ENCODE results near the gene SPTSSB. TPM values are rescaled to one million over a fixed set of nuclear protein-coding genes. Genes with fewer than 3 reads are reported as not detected.

Gene SPTSSB
- total RNA-seq, 4 donors from 2014 or later = 0.39 to 0.74 TPM; not detected in 2

DNA sequence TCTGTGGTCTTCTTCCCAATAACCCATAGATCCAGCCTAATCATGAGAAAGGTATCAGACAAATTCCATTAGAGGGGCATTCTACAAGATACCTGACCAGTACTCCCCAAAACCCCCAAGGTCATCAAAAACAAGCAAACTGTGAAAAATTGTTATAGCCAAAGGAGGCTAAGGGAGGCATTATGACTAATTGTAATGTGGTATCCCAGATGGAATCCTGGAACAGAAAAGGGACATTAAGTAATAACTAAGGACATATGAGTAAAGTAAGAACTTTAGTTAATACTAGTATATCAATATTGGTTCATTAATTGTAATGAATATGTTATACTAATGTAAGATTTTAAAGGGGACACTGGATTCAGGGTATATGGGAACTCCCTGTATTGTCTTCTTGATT lies 20.4 kb downstream of the SPTSSB start:
- ATAC-seq = no peak
- H3K9me3 ChIP-seq = no peaks in the 10 kb centered on the region
- H3K27me3 ChIP-seq = no peaks in the 10 kb centered on the region
- no peak overlapping the region for H3K27ac ChIP-seq
- no peak for TF ChIP-seq EP300 (IDR thresholded peaks at IDR 0.05)
- TF ChIP-seq POLR2A (IDR thresholded peaks at IDR 0.05) = no peak
- TF ChIP-seq POLR2AphosphoS5 (IDR thresholded peaks at IDR 0.05) = no peak
- TF ChIP-seq, protein P1, sequence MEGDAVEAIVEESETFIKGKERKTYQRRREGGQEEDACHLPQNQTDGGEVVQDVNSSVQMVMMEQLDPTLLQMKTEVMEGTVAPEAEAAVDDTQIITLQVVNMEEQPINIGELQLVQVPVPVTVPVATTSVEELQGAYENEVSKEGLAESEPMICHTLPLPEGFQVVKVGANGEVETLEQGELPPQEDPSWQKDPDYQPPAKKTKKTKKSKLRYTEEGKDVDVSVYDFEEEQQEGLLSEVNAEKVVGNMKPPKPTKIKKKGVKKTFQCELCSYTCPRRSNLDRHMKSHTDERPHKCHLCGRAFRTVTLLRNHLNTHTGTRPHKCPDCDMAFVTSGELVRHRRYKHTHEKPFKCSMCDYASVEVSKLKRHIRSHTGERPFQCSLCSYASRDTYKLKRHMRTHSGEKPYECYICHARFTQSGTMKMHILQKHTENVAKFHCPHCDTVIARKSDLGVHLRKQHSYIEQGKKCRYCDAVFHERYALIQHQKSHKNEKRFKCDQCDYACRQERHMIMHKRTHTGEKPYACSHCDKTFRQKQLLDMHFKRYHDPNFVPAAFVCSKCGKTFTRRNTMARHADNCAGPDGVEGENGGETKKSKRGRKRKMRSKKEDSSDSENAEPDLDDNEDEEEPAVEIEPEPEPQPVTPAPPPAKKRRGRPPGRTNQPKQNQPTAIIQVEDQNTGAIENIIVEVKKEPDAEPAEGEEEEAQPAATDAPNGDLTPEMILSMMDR (IDR thresholded peaks at IDR 0.05) = no peak
- no peak overlapping the region for H3K4me3 ChIP-seq
- no peaks in the 10 kb centered on the region for H3K36me3 ChIP-seq
- H3K4me1 ChIP-seq = no peaks in the 10 kb centered on the region

DNA sequence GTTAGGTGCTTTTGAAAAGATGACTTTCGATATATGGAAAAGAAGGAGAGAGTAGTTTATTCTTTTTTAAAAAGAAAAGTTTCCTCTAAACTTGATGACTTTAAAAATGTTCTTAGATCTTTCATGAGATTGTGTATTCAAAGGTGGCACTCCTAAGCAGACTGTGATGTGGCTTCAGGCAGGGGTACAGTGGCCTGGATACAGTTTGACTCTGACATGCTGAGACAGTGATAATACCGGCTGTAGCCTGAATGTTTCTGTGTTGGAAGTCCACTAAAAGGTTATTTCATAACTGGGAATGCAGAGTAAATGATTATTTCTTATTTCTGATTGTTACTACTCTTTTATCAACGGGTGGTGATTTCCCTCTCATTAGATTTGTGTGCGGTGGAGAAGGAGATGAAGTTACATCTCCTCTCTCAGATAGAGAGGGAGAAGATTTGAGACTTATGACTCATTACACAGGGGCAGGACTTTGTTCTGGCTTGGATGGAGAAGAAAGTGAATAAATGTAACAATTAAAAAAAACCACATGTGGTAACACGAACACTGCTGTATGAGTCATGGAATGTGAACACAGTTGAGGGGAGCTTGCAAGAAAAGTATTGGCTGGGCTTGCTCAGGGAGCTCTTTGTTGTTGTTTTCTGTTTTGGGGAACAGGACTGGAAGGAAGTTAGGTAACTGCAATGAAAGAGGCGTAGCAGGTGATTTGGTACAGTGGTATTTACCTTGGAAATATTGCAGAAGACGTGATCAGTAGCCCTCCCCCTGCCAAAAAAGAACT lies 21.6 kb downstream of the SPTSSB start:
- WGBS, 2 donors (ENCODE audit: low coverage in 1 of 2) = 48 to 76% methylated on average over 7 of the region's 7 CpGs
- TF ChIP-seq, protein P1 (IDR thresholded peaks at IDR 0.05) = no peak
- no peak for TF ChIP-seq EP300 (IDR thresholded peaks at IDR 0.05)
- no peak for TF ChIP-seq POLR2A (IDR thresholded peaks at IDR 0.05)
- TF ChIP-seq POLR2AphosphoS5 (IDR thresholded peaks at IDR 0.05) = no peak
- H3K9me3 ChIP-seq = no peaks in the 10 kb centered on the region

DNA sequence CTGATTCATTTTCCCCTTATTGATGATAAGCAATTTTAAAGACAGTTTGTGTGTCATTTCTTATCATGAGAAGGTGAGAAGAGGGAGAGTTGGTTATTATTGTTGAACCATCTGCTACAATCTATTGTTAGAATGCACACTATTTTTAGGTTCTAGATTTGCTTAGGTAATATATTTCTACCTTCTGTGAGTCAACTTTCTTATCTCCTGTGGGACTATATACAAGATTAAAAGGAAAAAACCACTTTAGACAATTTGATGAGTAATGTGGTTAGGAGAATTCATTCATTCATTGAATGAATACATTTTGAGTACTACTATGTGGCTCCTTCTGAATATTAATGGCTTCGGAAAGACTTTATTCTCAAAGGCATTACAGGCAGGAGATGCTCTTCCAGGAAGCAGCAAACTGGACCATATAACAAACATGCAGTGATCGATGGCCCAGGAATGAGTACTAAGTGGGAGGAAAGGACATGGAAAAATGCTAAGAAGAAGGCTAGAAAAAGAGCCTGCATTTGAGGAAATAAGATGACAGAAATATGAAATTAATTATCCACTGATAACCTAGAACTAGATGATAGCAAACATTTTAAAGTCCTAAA lies 22.4 kb downstream of the SPTSSB start:
- H3K4me3 ChIP-seq = no peak overlapping the region
- no peak for TF ChIP-seq POLR2A (IDR thresholded peaks at IDR 0.05)
- TF ChIP-seq POLR2AphosphoS5 (IDR thresholded peaks at IDR 0.05) = no peak
- TF ChIP-seq, protein P1 (IDR thresholded peaks at IDR 0.05) = no peak
- TF ChIP-seq EP300 (IDR thresholded peaks at IDR 0.05) = no peak
- H3K4me1 ChIP-seq = no peaks in the 10 kb centered on the region
- H3K9me3 ChIP-seq = no peaks in the 10 kb centered on the region
- no peaks in the 10 kb centered on the region for H3K36me3 ChIP-seq
- H3K27me3 ChIP-seq = no peaks in the 10 kb centered on the region
- no peak overlapping the region for H3K27ac ChIP-seq
- WGBS, 2 donors (ENCODE audit: low coverage in 1 of 2) = 69 to 83% methylated on average over 2 of the region's 2 CpGs
- ATAC-seq = no peak

More for the DNA sequence above, 21.6 kb downstream of the SPTSSB start:
- no peaks in the 10 kb centered on the region for H3K36me3 ChIP-seq
- no peaks in the 10 kb centered on the region for H3K4me1 ChIP-seq
- no peaks in the 10 kb centered on the region for H3K27me3 ChIP-seq
- H3K27ac ChIP-seq = no peak overlapping the region
- H3K4me3 ChIP-seq = no peak overlapping the region
- ATAC-seq = peak; percentile 77

DNA sequence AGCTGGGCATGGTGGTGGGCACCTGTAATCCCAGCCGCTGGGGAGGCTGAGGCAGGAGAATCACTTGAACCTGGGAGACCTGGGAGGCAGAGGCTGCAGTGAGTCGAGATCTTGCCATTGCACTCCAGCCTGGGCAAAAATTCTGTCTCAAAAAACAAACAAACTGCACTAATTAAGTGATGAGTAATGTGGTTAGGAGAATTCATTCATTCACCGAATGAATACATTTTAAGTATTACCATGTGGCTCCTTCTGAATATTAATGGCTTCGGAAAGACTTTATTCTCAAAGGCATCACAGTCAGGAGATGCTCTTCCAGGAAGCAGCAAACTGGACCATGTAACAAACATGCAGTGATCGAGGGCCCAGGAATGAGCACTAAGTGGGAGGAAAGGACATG lies 23.6 kb downstream of the SPTSSB start:
- H3K9me3 ChIP-seq = no peaks in the 10 kb centered on the region
- no peak overlapping the region for H3K27ac ChIP-seq
- no peak for TF ChIP-seq POLR2A (IDR thresholded peaks at IDR 0.05)
- no peak for TF ChIP-seq POLR2AphosphoS5 (IDR thresholded peaks at IDR 0.05)
- TF ChIP-seq EP300 (IDR thresholded peaks at IDR 0.05) = no peak
- TF ChIP-seq, protein P1 (IDR thresholded peaks at IDR 0.05) = no peak
- no peak for ATAC-seq
- 87 to 100% methylated on average over 1 to 3 of the region's 5 CpGs for WGBS, 2 donors (ENCODE audit: low coverage in 1 of 2)
- H3K36me3 ChIP-seq = no peaks in the 10 kb centered on the region
- H3K4me3 ChIP-seq = no peak overlapping the region
- H3K27me3 ChIP-seq = no peaks in the 10 kb centered on the region
- no peaks in the 10 kb centered on the region for H3K4me1 ChIP-seq

DNA sequence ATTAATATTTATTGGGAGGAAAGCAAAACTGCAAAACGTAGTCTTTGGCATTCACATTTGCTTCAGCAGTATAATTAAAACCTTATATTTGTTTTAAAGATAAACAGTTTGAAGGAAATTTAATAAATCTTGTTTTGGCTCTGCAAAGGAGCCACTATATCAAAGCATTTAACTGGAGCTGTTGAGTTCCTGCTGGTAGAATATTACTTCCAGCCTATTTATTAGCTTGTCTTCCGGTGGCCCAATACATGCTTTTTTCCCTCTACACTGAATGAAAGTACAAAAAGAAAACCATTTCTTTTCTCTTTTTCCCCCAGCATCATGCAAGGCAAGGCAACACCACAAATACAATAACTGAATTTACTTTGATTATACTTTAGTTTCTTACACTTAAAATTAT lies 26.3 kb downstream of the SPTSSB start:
- Histone ChIP-seq H3K4me1 (no peaks in the 10 kb centered on the region), H3K36me3 (no peaks in the 10 kb centered on the region), H3K4me3 (no peak overlapping the region), H3K27ac (no peak overlapping the region), H3K27me3 (no peaks in the 10 kb centered on the region), H3K9me3 (no peaks in the 10 kb centered on the region)
- TF ChIP-seq EP300 (IDR thresholded peaks at IDR 0.05) = no peak
- 25 to 31% methylated on average over 2 of the region's 2 CpGs for WGBS, 2 donors (ENCODE audit: low coverage in 1 of 2)
- no peak for ATAC-seq

All from gastroesophageal sphincter (tissue), 4 donors.